ENCODE results near the gene EFCAB8.

EFCAB8 gene

GRCh38 chr20:32991792-32992641 is 133.3 kb downstream of the EFCAB8 start:
- H3K9me3 ChIP-seq (replicated peaks in 1 of 11), result peaks cover 19 to 24% (median 20%) of the 10 kb centered on the region in 11 experiments
- no peaks in the 10 kb centered on the region for H3K36me3 ChIP-seq
- H3K9ac ChIP-seq, result peak overlapping the region in 2 of 11 experiments; percentile 9 to 10; a peak in 2 of 22 replicates
- TF ChIP-seq Cebpa-rat (IDR thresholded peaks at IDR 0.05), result no peak
- peak overlapping the region; percentile 0 to 89 (median 71); a peak in 19 of 22 replicates for H3K4me2 ChIP-seq
- H3K27me3 ChIP-seq, result no peaks in the 10 kb centered on the region
- peaks cover 20 to 64% (median 53%) of the 10 kb centered on the region in 10 experiments for H3K4me1 ChIP-seq
- H3K4me3 ChIP-seq, result peak overlapping the region in 2 of 10 experiments; percentile 10 to 34; a peak in 2 of 20 replicates
- peak overlapping the region in 4 of 11 experiments; percentile 20 to 54 (median 36); a peak in 6 of 22 replicates for H3K27ac ChIP-seq
- no peaks in the 10 kb centered on the region for H4K20me1 ChIP-seq

GRCh38 chr20:32993496-32994050 is 134.8 kb downstream of the EFCAB8 start:
- TF ChIP-seq Cebpa-rat (IDR thresholded peaks at IDR 0.05), result no peak
- H4K20me1 ChIP-seq, result no peaks in the 10 kb centered on the region
- no peak overlapping the region for H3K4me3 ChIP-seq
- no peaks in the 10 kb centered on the region for H3K27me3 ChIP-seq
- no peaks in the 10 kb centered on the region for H3K36me3 ChIP-seq
- H3K4me1 ChIP-seq, result peaks cover 11 to 52% (median 43%) of the 10 kb centered on the region in 10 experiments
- no peak overlapping the region for H3K9ac ChIP-seq
- peaks cover 19 to 24% (median 20%) of the 10 kb centered on the region in 11 experiments for H3K9me3 ChIP-seq (replicated peaks in 1 of 11)
- peak overlapping the region in 5 of 11 experiments; percentile 71 to 89 (median 79); a peak in 9 of 22 replicates for H3K4me2 ChIP-seq
- no peak overlapping the region for H3K27ac ChIP-seq

GRCh38 chr20:32995802-32996201 is 137.1 kb downstream of the EFCAB8 start:
- H3K4me2 ChIP-seq, result no peak overlapping the region
- no peak overlapping the region for H3K9ac ChIP-seq
- no peaks in the 10 kb centered on the region for H3K36me3 ChIP-seq
- no peak for TF ChIP-seq Cebpa-rat (IDR thresholded peaks at IDR 0.05)
- H3K27me3 ChIP-seq, result no peaks in the 10 kb centered on the region
- H3K4me3 ChIP-seq, result no peak overlapping the region
- H3K4me1 ChIP-seq, result peaks cover 22 to 43% (median 36%) of the 10 kb centered on the region in 10 experiments
- no peak overlapping the region for H3K27ac ChIP-seq
- H3K9me3 ChIP-seq (replicated peaks in 1 of 11), result peaks cover 18 to 21% (median 19%) of the 10 kb centered on the region in 11 experiments
- no peaks in the 10 kb centered on the region for H4K20me1 ChIP-seq

- no peaks in the 10 kb centered on the region for H3K36me3 ChIP-seq
- peaks cover 10 to 26% (median 19%) of the 10 kb centered on the region in 10 experiments for H3K4me1 ChIP-seq
- no peaks in the 10 kb centered on the region for H3K27me3 ChIP-seq
- no peak overlapping the region for H3K4me3 ChIP-seq
- H3K27ac ChIP-seq, result no peak overlapping the region
- no peak for TF ChIP-seq Cebpa-rat (IDR thresholded peaks at IDR 0.05)
- H3K9ac ChIP-seq, result no peak overlapping the region
- no peaks in the 10 kb centered on the region for H4K20me1 ChIP-seq
- H3K4me2 ChIP-seq, result no peak overlapping the region
- peaks cover 18 to 21% (median 19%) of the 10 kb centered on the region in 11 experiments for H3K9me3 ChIP-seq (replicated peaks in 1 of 11)
These were observed 138.7 kb downstream of the EFCAB8 start for GRCh38 chr20:32997431-32997830.

- Histone ChIP-seq H3K9ac (no peak overlapping the region), H4K20me1 (no peaks in the 10 kb centered on the region), H3K36me3 (no peaks in the 10 kb centered on the region), H3K27me3 (no peaks in the 10 kb centered on the region), H3K4me2 (peak overlapping the region in 10 of 11 experiments; percentile 10 to 68 (median 40); a peak in 16 of 22 replicates), H3K4me3 (no peak overlapping the region), H3K4me1 (peaks cover 4 to 11% (median 7%) of the 10 kb centered on the region in 10 experiments; a peak in 16 of 20 replicates), H3K9me3 (replicated peaks in 1 of 11) (peaks cover 15 to 16% (median 15%) of the 10 kb centered on the region in 11 experiments), H3K27ac (peak overlapping the region in 3 of 11 experiments; percentile 6 to 59 (median 50); a peak in 4 of 22 replicates)
- TF ChIP-seq Cebpa-rat (IDR thresholded peaks at IDR 0.05), result no peak
These were observed 141.0 kb downstream of the EFCAB8 start for GRCh38 chr20:32999603-33000250.

GRCh38 chr20:33000802-33001466 is 142.2 kb downstream of the EFCAB8 start:
- H3K9ac ChIP-seq, result no peak overlapping the region
- H3K4me3 ChIP-seq, result no peak overlapping the region
- no peak overlapping the region for H3K27ac ChIP-seq
- no peaks in the 10 kb centered on the region for H3K27me3 ChIP-seq
- peaks cover 3 to 12% (median 8%) of the 10 kb centered on the region in 11 experiments; a peak in 21 of 22 replicates for H3K9me3 ChIP-seq (replicated peaks in 1 of 11)
- H3K4me1 ChIP-seq, result peaks cover 4 to 11% (median 7%) of the 10 kb centered on the region in 10 experiments; a peak in 16 of 20 replicates
- no peak overlapping the region for H3K4me2 ChIP-seq
- TF ChIP-seq Cebpa-rat (IDR thresholded peaks at IDR 0.05), result no peak
- H4K20me1 ChIP-seq, result no peaks in the 10 kb centered on the region
- no peaks in the 10 kb centered on the region for H3K36me3 ChIP-seq

GRCh38 chr20:33002087-33002808 is 143.5 kb downstream of the EFCAB8 start:
- Histone ChIP-seq H3K4me1 (peaks cover 4 to 11% (median 7%) of the 10 kb centered on the region in 10 experiments; a peak in 16 of 20 replicates), H4K20me1 (no peaks in the 10 kb centered on the region), H3K9ac (no peak overlapping the region)

GRCh38 chr20:33004141-33004751 is 145.5 kb downstream of the EFCAB8 start, which contains the start of gene SUN5:
Gene SUN5, minus strand, starts transcription at chr20:33004433. Its CDS starts 93 bp downstream, at chr20:33004340.
- Histone ChIP-seq H3K4me2 (no peak within 1 kb of the TSS), H3K4me1 (peaks cover 14 to 21% (median 17%) of the 10 kb centered on the region in 10 experiments), H4K20me1 (no peaks in the 10 kb centered on the region), H3K9me3 (replicated peaks in 1 of 11) (peaks cover 0 to 9% (median 5%) of the 10 kb centered on the region in 11 experiments; a peak in 5 of 22 replicates), H3K36me3 (no peaks in the 10 kb centered on the region), H3K27ac (no peak within 1 kb of the TSS), H3K27me3 (no peaks in the 10 kb centered on the region), H3K4me3 (no peak within 1 kb of the TSS), H3K9ac (no peak within 1 kb of the TSS)
- no peak for TF ChIP-seq Cebpa-rat (IDR thresholded peaks at IDR 0.05)

More at GRCh38 chr20:33002087-33002808, 143.5 kb downstream of the EFCAB8 start:
- Histone ChIP-seq H3K9me3 (replicated peaks in 1 of 11) (peaks cover 0 to 9% (median 5%) of the 10 kb centered on the region in 11 experiments; a peak in 5 of 22 replicates), H3K27ac (no peak overlapping the region), H3K36me3 (no peaks in the 10 kb centered on the region), H3K27me3 (no peaks in the 10 kb centered on the region), H3K4me2 (no peak overlapping the region), H3K4me3 (no peak overlapping the region)
- no peak for TF ChIP-seq Cebpa-rat (IDR thresholded peaks at IDR 0.05)
